Endodermal cell (in vitro differentiated cells): ENCODE data around the gene UBTF. TPM values are rescaled to one million over a fixed set of nuclear protein-coding genes. Genes with fewer than 3 reads are reported as not detected.

Experiments
- DNase-seq: peaks from one replicate; pipeline ENCODE4 v3.0.0-alpha.2; 2017
- H3K27ac ChIP-seq: 2 replicates; pipeline ENCODE4 v1.5.1; 2013; ENCODE audit warnings: mild to moderate bottlenecking, low read depth, low read length, moderate library complexity
- H3K27me3 ChIP-seq: 2 replicates; pipeline ENCODE4 v1.6.1; 2013; ENCODE audit warnings: mild to moderate bottlenecking, low read length, moderate library complexity; ENCODE audit not compliant: insufficient read depth, control insufficient read depth, poor library complexity, severe bottlenecking
- H3K36me3 ChIP-seq: 2 replicates; pipeline ENCODE4 v1.7.0; 2013; ENCODE audit warnings: mild to moderate bottlenecking, low read length, moderate library complexity; ENCODE audit not compliant: control insufficient read depth, insufficient read depth
- H3K4me1 ChIP-seq: one replicate; pipeline ENCODE4 v1.7.0; 2013; ENCODE audit warnings: low read length; ENCODE audit not compliant: control insufficient read depth, insufficient read depth
- H3K4me3 ChIP-seq: 2 replicates; pipeline ENCODE4 v1.5.1; 2013; ENCODE audit warnings: mild to moderate bottlenecking, low read length, moderate library complexity
- H3K9ac ChIP-seq: 2 replicates; pipeline ENCODE4 v1.6.1; 2013; ENCODE audit warnings: mild to moderate bottlenecking, low read length, moderate library complexity; ENCODE audit not compliant: poor library complexity, severe bottlenecking; ENCODE audit errors: extremely low read depth
- H3K9me3 ChIP-seq: 2 replicates; pipeline ENCODE4 v1.6.1; 2013; ENCODE audit warnings: mild to moderate bottlenecking, low read length, moderate library complexity; ENCODE audit not compliant: control insufficient read depth
- H3K27ac Mint-ChIP-seq: 2 replicates; pipeline ENCODE4 v1.8.0; 2020; ENCODE audit warnings: mixed read lengths
- H3K27me3 Mint-ChIP-seq: 2 replicates; pipeline ENCODE4 v1.8.0; 2021; ENCODE audit warnings: mild to moderate bottlenecking, mixed read lengths; ENCODE audit not compliant: insufficient read depth
- H3K36me3 Mint-ChIP-seq: 2 replicates; pipeline ENCODE4 v1.8.0; 2020; ENCODE audit warnings: low read depth, mixed read lengths
- H3K4me1 Mint-ChIP-seq: 2 replicates; pipeline ENCODE4 v1.8.0; 2020; ENCODE audit warnings: mixed read lengths
- H3K4me3 Mint-ChIP-seq: 2 replicates; pipeline ENCODE4 v1.8.0; 2020; ENCODE audit warnings: mild to moderate bottlenecking, moderate library complexity, mixed read lengths
- H3K9me3 Mint-ChIP-seq: 2 replicates; pipeline ENCODE4 v1.8.0; 2020; ENCODE audit warnings: mild to moderate bottlenecking, mixed read lengths
- WGBS, 2 experiments: methylation state at CpG; one replicate each; pipeline versions ENCODE4 v1.1.5 to v1.1.7; 2013; ENCODE audit warnings: missing lambda C conversion rate in 2 of 2, mixed read lengths in 1 of 2; ENCODE audit not compliant: insufficient coverage in 1 of 2, insufficient read length in 1 of 2; 5-methylcytosine and 5-hydroxymethylcytosine counted together
- total RNA-seq, 2 donors: library from RNA; stranded (reverse); fragmentation: NEBNext Ultra II Directional in 1 of 2; extraction: Animal tissue kit (Norgen Biotek cat#: 25700) in 1 of 2; gene quantifications; 2 replicates in 1 of 2; 3 replicates in 1 of 2; pipeline ENCODE4 v1.2.1, GENCODE V29; 2021
- TF ChIP-seq, protein P1 (sequence below): fragments of 200-600 bp; sonication (generic); conservative IDR thresholded peaks from 2 replicates; pipeline ENCODE4 v1.5.0; 2021; ENCODE audit warnings: antibody characterized with exemption, mild to moderate bottlenecking

Gene UBTF
- total RNA-seq, 2 donors from 2014 or later, result 62.0 to 89.9 TPM

DNA sequence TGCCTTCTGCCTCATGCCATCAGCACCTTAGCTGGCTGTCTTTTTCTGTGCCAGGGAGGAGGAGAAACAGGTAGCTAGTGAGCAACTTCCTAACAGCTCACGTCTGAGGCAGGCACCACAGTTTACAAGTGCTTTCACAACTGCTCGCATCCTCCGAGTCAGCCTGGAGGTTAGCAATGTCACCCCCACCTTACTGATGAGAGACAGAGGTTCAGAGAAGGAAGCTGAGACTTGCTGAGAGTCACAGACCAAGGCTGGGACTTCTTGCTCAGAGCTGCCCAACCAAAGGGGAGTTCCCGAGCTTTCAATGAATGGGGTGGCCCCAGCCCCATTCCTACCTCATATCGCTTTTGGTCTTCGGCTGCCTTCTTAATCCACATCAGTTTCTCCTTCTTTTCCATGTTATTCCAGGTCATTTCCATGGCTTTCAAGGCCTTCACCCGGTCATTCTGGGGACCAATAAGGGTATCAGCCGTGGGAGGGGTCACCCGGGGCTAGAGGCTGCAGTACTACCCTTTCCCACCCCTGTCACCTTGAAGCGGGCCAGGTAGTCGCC lies 9.6 kb downstream of the UBTF start:
- TF ChIP-seq, protein P1, sequence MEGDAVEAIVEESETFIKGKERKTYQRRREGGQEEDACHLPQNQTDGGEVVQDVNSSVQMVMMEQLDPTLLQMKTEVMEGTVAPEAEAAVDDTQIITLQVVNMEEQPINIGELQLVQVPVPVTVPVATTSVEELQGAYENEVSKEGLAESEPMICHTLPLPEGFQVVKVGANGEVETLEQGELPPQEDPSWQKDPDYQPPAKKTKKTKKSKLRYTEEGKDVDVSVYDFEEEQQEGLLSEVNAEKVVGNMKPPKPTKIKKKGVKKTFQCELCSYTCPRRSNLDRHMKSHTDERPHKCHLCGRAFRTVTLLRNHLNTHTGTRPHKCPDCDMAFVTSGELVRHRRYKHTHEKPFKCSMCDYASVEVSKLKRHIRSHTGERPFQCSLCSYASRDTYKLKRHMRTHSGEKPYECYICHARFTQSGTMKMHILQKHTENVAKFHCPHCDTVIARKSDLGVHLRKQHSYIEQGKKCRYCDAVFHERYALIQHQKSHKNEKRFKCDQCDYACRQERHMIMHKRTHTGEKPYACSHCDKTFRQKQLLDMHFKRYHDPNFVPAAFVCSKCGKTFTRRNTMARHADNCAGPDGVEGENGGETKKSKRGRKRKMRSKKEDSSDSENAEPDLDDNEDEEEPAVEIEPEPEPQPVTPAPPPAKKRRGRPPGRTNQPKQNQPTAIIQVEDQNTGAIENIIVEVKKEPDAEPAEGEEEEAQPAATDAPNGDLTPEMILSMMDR, result no peak
- no peak overlapping the region for H3K27ac ChIP-seq
- WGBS, 2 experiments, result 88 to 92% methylated on average over 11 of the region's 11 CpGs
- H3K9me3 ChIP-seq, result no peaks in the 10 kb centered on the region
- H3K9ac ChIP-seq, result no peak overlapping the region
- peaks cover 70% of the 10 kb centered on the region for H3K36me3 ChIP-seq
- peaks cover 59% of the 10 kb centered on the region for H3K36me3 Mint-ChIP-seq
- DNase-seq, result no peak
- H3K4me1 ChIP-seq, result no peaks in the 10 kb centered on the region
- H3K27me3 ChIP-seq, result no peaks in the 10 kb centered on the region
- no peak overlapping the region for H3K4me3 Mint-ChIP-seq
- H3K4me3 ChIP-seq, result no peak overlapping the region
- no peaks in the 10 kb centered on the region for H3K4me1 Mint-ChIP-seq
- H3K9me3 Mint-ChIP-seq, result no peaks in the 10 kb centered on the region
- peak overlapping the region; percentile 72 for H3K27ac Mint-ChIP-seq
- H3K27me3 Mint-ChIP-seq, result no peaks in the 10 kb centered on the region

GRCh38 chr17:44207743-44208142 lies 11.7 kb downstream of the UBTF start:
- Mint-ChIP-seq H3K27me3 (no peaks in the 10 kb centered on the region), H3K36me3 (peaks cover 38% of the 10 kb centered on the region), H3K9me3 (no peaks in the 10 kb centered on the region), H3K4me1 (peaks cover 13% of the 10 kb centered on the region), H3K4me3 (no peak overlapping the region), H3K27ac (no peak overlapping the region)
- DNase-seq, result no peak
- no peaks in the 10 kb centered on the region for H3K9me3 ChIP-seq
- no peak overlapping the region for H3K27ac ChIP-seq
- TF ChIP-seq, protein P1, result no peak
- H3K4me1 ChIP-seq, result peaks cover 3% of the 10 kb centered on the region
- H3K36me3 ChIP-seq, result peaks cover 53% of the 10 kb centered on the region
- no peaks in the 10 kb centered on the region for H3K27me3 ChIP-seq
- no peak overlapping the region for H3K9ac ChIP-seq
- 94 to 97% methylated on average over 2 to 5 of the region's 5 CpGs for WGBS, 2 experiments
- H3K4me3 ChIP-seq, result no peak overlapping the region

- no peaks in the 10 kb centered on the region for H3K9me3 Mint-ChIP-seq
- no peak overlapping the region for H3K27ac Mint-ChIP-seq
- Histone ChIP-seq H3K36me3 (peaks cover 53% of the 10 kb centered on the region), H3K27ac (no peak overlapping the region), H3K4me1 (peaks cover 5% of the 10 kb centered on the region), H3K9me3 (no peaks in the 10 kb centered on the region), H3K27me3 (no peaks in the 10 kb centered on the region), H3K4me3 (no peak overlapping the region), H3K9ac (no peak overlapping the region)
- H3K27me3 Mint-ChIP-seq, result no peaks in the 10 kb centered on the region
- 92 to 95% methylated on average over 8 to 17 of the region's 17 CpGs for WGBS, 2 experiments
- H3K4me1 Mint-ChIP-seq, result peaks cover 17% of the 10 kb centered on the region
- TF ChIP-seq, protein P1, result no peak
- no peak overlapping the region for H3K4me3 Mint-ChIP-seq
- no peak for DNase-seq
- H3K36me3 Mint-ChIP-seq, result peaks cover 37% of the 10 kb centered on the region
These were observed 12.2 kb downstream of the UBTF start for GRCh38 chr17:44207319-44207718.
